Naive thymus-derived CD4-positive, alpha-beta T cell (primary cell): ENCODE measurements around the gene MARCHF9. TPM values are rescaled to one million over a fixed set of nuclear protein-coding genes. Genes with fewer than 3 reads are reported as not detected.

Experiments
- ATAC-seq: fragments of 150-1000 bp; cut with Tn5 transposase; 2 replicates; pipeline ENCODE4 v1.10.0; 2021; ENCODE audit warnings: mild to moderate bottlenecking, moderate library complexity
- CTCF ChIA-PET: fragments of 350-600 bp; sonication (Branson Sonifier 250); formaldehyde crosslinking; loops from one replicate; lab custom pipeline; 2021; ENCODE audit warnings: antibody characterized with exemption; lab: Charles Lee
- POLR2A ChIA-PET: fragments of 350-600 bp; sonication (Branson Sonifier 250); formaldehyde crosslinking; loops from one replicate; lab custom pipeline; 2021; ENCODE audit warnings: antibody characterized with exemption, inconsistent platforms; lab: Charles Lee
- DNase-seq, 9 donors: peaks; one replicate each; pipeline versions ENCODE4 v3.0.0 to v3.0.0-alpha.2; 2020 to 2022; ENCODE audit warnings: mixed read lengths in 1 of 9
- H3K27ac ChIP-seq: one replicate; pipeline ENCODE4 v1.7.0; 2013; ENCODE audit warnings: mild to moderate bottlenecking, low read depth, low read length, moderate library complexity
- H3K27me3 ChIP-seq, 2 donors: one replicate each; pipeline ENCODE4 v1.7.0; 2013; ENCODE audit warnings: low read length in 2 of 2, mild to moderate bottlenecking in 2 of 2, moderate library complexity in 2 of 2; ENCODE audit not compliant: control insufficient read depth in 2 of 2, insufficient read depth in 2 of 2
- H3K36me3 ChIP-seq, 3 experiments: 1 replicate in 2 of 3; 2 replicates in 1 of 3; pipeline ENCODE4 v1.7.0; 2013; ENCODE audit warnings: low read length in 3 of 3, mild to moderate bottlenecking in 3 of 3, moderate library complexity in 1 of 3; ENCODE audit not compliant: insufficient read depth in 3 of 3, control insufficient read depth in 2 of 3
- H3K4me1 ChIP-seq, 2 donors: one replicate each; pipeline ENCODE4 v1.7.0; 2013; ENCODE audit warnings: low read length in 2 of 2, mild to moderate bottlenecking in 2 of 2, moderate library complexity in 1 of 2; ENCODE audit not compliant: control insufficient read depth in 2 of 2, insufficient read depth in 2 of 2
- H3K4me3 ChIP-seq: 2 replicates; pipeline ENCODE4 v1.7.0; 2013; ENCODE audit warnings: mild to moderate bottlenecking, low read length
- H3K9me3 ChIP-seq, 3 experiments: 1 replicate in 2 of 3; 2 replicates in 1 of 3; pipeline ENCODE4 v1.7.0; 2013; ENCODE audit warnings: low read length in 3 of 3; ENCODE audit not compliant: control insufficient read depth in 2 of 3
- H3K27ac Mint-ChIP-seq, 9 donors: one replicate each; pipeline ENCODE4 v1.8.0; 2020 to 2022; ENCODE audit warnings: mixed read lengths in 9 of 9, mild to moderate bottlenecking in 8 of 9, moderate library complexity in 5 of 9, inconsistent platforms in 2 of 9
- H3K27me3 Mint-ChIP-seq, 5 donors: one replicate each; pipeline ENCODE4 v1.8.0; 2021 to 2022; ENCODE audit warnings: mixed read lengths in 5 of 5, mild to moderate bottlenecking in 1 of 5
- H3K36me3 Mint-ChIP-seq, 5 donors: one replicate each; pipeline ENCODE4 v1.8.0; 2020 to 2022; ENCODE audit warnings: mixed read lengths in 5 of 5, mild to moderate bottlenecking in 3 of 5, inconsistent platforms in 1 of 5
- H3K4me1 Mint-ChIP-seq, 7 donors: one replicate each; pipeline ENCODE4 v1.8.0; 2020 to 2022; ENCODE audit warnings: mixed read lengths in 7 of 7, mild to moderate bottlenecking in 3 of 7, inconsistent platforms in 1 of 7
- H3K4me3 Mint-ChIP-seq, 10 donors: one replicate each; pipeline ENCODE4 v1.8.0; 2020 to 2022; ENCODE audit warnings: mild to moderate bottlenecking in 10 of 10, mixed read lengths in 10 of 10, moderate library complexity in 6 of 10, inconsistent platforms in 2 of 10
- H3K9me3 Mint-ChIP-seq, 11 donors: one replicate each; pipeline ENCODE4 v1.8.0; 2020 to 2022; ENCODE audit warnings: mixed read lengths in 11 of 11, mild to moderate bottlenecking in 4 of 11, inconsistent platforms in 1 of 11, moderate library complexity in 1 of 11
- intact Hi-C, 2 donors: fragments of 100-400 bp; cut with micrococcal nuclease; formaldehyde crosslinking; loops; one replicate each; pipeline ENCODE4 v1.15.1; 2023
- microRNA-seq: library from miRNA; unstranded; fragments of <30 nt; microRNA quantifications from one replicate; pipeline ENCODE4 v1.2.0, GENCODE V29; 2022; ENCODE audit warnings: borderline microRNAs expressed
- polyA plus RNA-seq, 2 donors: library from polyadenylated mRNA; unstranded; fragments of 300-500 nt; fragmentation: Illumina TruSeq; gene quantifications; one replicate each; pipeline ENCODE4 v1.2.3, GENCODE V29; 2021
- total RNA-seq, 6 experiments: library from RNA in 5 of 6; stranded (reverse) in 5 of 6; gene quantifications; 1 replicate in 5 of 6; 2 replicates in 1 of 6; pipeline ENCODE4 v1.2.3 and lab custom pipeline; 2021 to 2026

Gene MARCHF9
- total and polyA plus RNA-seq, 7 experiments from 2014 or later: 3.2 to 61.7 (median 40.5) TPM

DNA sequence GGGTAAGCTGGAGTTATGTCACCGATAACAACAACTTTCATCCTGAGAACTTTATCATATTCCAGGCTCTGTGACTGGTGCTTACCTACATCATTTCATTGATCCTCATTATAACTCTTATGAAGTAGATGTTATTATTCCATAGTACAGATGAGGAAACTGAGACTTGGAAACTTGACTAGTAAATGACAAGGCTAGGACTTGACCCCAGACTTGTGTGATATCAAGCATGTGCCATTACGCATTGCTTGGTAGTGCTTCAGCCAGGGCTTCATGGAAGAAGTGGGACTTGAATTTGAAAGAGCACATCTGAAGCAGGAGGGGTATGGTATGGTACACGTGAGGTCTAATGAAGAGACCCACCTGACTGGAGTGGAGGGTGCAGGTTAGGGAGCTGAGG, 51.8 kb downstream of the MARCHF9 start:
- ChIA-PET CTCF (interaction anchor here (0.8 to 1.4 kb wide), 3 partner anchors 37 to 125 kb away, joined by 3 to 4 read pairs (median 4); no protein-coding TSS in a partner anchor), POLR2A (no interaction called here)
- ATAC-seq (no peak), DNase-seq (no peak)
- H3K36me3 ChIP-seq: peaks cover 0 to 51% (median 0%) of the 10 kb centered on the region in 3 experiments
- no peak overlapping the region for H3K4me3 ChIP-seq
- intact Hi-C loops: no loop called here
- H3K27me3 Mint-ChIP-seq: no peaks in the 10 kb centered on the region
- no peak overlapping the region for H3K4me3 Mint-ChIP-seq
- no peak overlapping the region for H3K27ac ChIP-seq
- H3K27ac Mint-ChIP-seq: peak overlapping the region in 1 of 9 donors; percentile 41
- H3K9me3 ChIP-seq: no peaks in the 10 kb centered on the region
- no peaks in the 10 kb centered on the region for H3K27me3 ChIP-seq
- H3K36me3 Mint-ChIP-seq: peaks cover 0 to 44% (median 6%) of the 10 kb centered on the region in 5 donors
- H3K9me3 Mint-ChIP-seq: no peaks in the 10 kb centered on the region
- no peaks in the 10 kb centered on the region for H3K4me1 ChIP-seq
- H3K4me1 Mint-ChIP-seq: peaks cover 0 to 3% (median 0%) of the 10 kb centered on the region in 7 donors

DNA sequence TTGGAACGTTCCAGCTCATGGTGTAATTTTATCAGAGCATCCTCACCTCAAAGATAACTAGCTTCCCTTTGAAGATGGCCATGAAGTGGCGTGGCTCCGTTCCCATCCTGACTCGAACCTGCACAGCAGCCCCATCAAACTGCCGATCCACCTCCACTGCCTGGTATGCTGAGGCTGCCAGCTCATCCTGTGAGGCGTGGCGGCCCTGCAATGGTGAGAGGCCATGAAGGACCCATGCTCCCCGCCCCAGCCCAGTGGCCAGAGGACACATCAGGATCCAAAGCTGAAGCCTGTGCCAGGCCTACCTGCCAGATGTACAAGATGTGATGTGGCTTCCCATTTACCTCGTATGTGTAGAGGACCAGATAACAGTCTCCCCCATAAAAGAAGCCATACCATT, 52.4 kb downstream of the MARCHF9 start:
- Histone ChIP-seq H3K4me3 (no peak overlapping the region), H3K36me3 (peaks cover 0 to 46% (median 0%) of the 10 kb centered on the region in 3 experiments), H3K27me3 (no peaks in the 10 kb centered on the region), H3K4me1 (no peaks in the 10 kb centered on the region), H3K9me3 (no peaks in the 10 kb centered on the region), H3K27ac (no peak overlapping the region)
- H3K4me3 Mint-ChIP-seq: no peak overlapping the region
- intact Hi-C loops: no loop called here
- H3K27ac Mint-ChIP-seq: no peak overlapping the region
- CTCF ChIA-PET: interaction anchor here (0.7 to 1.1 kb wide), 3 partner anchors 37 to 125 kb away, joined by 3 to 4 read pairs (median 3); no protein-coding TSS in a partner anchor
- H3K9me3 Mint-ChIP-seq: no peaks in the 10 kb centered on the region
- peaks cover 0 to 44% (median 6%) of the 10 kb centered on the region in 5 donors for H3K36me3 Mint-ChIP-seq
- H3K27me3 Mint-ChIP-seq: no peaks in the 10 kb centered on the region
- DNase-seq (no peak), ATAC-seq (no peak)
- POLR2A ChIA-PET: no interaction called here
- H3K4me1 Mint-ChIP-seq: peaks cover 0 to 4% (median 0%) of the 10 kb centered on the region in 7 donors

DNA sequence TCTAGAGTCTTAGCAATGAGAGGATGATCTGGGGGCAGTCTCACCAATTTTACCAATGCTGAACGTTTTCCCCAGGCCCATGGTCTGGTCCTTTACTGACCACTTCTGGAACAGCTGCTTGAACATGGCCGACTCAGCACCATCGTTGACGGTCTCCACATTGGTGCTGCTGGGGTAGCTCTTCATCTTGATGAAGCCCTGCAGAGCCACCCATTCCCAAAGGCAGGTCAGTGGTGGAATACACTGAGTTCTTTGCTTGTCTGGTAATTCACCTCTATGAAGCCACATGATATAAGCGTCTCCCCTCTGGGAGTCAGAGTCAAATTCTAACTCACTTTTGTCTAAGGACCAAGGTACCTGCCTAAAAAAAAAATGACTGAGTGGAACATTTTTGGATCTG, 53.4 kb downstream of the MARCHF9 start:
- CTCF ChIA-PET: interaction anchor here (0.7 to 1.1 kb wide), 2 partner anchors 27 to 90 kb away, joined by 3 to 5 read pairs; no protein-coding TSS in a partner anchor
- POLR2A ChIA-PET: interaction anchor here (0.9 kb wide), 1 partner anchor 91 kb away, joined by 3 read pairs; no protein-coding TSS in a partner anchor

DNA sequence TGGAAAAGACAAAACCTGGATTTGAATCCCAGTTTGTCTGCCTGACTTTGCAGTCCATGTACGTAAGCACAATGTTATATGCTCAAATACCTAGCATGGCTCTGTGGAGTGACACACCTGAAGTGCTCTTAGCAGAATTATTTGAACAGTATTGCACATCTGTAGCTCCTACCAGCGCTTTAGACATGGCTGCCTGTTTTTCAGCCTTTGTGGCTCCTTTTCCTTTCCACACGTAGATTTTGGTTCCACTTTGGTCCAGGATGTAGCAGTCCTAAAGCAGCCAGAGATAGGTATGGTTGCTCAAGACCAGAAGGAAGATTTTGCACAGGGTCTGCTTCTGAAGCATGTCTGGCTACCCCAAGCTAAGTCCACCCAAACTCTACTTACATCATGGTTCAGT, 54.5 kb downstream of the MARCHF9 start:
- ChIA-PET CTCF (interaction anchor here (1.1 kb wide), 1 partner anchor 89 kb away, joined by 3 read pairs; no protein-coding TSS in a partner anchor), POLR2A (interaction anchor here (0.9 to 1.2 kb wide), 2 partner anchors 9 to 90 kb away, joined by 3 read pairs; partner anchors contain the start of gene AVIL)
- no peaks in the 10 kb centered on the region for H3K4me1 ChIP-seq
- peaks cover 0 to 40% (median 0%) of the 10 kb centered on the region in 3 experiments for H3K36me3 ChIP-seq
- no peak overlapping the region for H3K4me3 Mint-ChIP-seq
- intact Hi-C loops: no loop called here
- no peaks in the 10 kb centered on the region for H3K9me3 Mint-ChIP-seq
- no peak for ATAC-seq
- peaks cover 0 to 6% (median 0%) of the 10 kb centered on the region in 7 donors for H3K4me1 Mint-ChIP-seq
- no peak for DNase-seq
- no peak overlapping the region for H3K27ac ChIP-seq
- peaks cover 0 to 35% (median 0%) of the 10 kb centered on the region in 5 donors for H3K36me3 Mint-ChIP-seq
- H3K4me3 ChIP-seq: no peak overlapping the region
- no peaks in the 10 kb centered on the region for H3K9me3 ChIP-seq
- H3K27me3 Mint-ChIP-seq: no peaks in the 10 kb centered on the region
- no peak overlapping the region for H3K27ac Mint-ChIP-seq
- H3K27me3 ChIP-seq: no peaks in the 10 kb centered on the region

More for the DNA sequence above, 53.4 kb downstream of the MARCHF9 start:
- DNase-seq (no peak), ATAC-seq (no peak)
- Histone ChIP-seq H3K36me3 (peaks cover 0 to 40% (median 0%) of the 10 kb centered on the region in 3 experiments), H3K9me3 (no peaks in the 10 kb centered on the region), H3K4me1 (no peaks in the 10 kb centered on the region), H3K27ac (no peak overlapping the region), H3K27me3 (no peaks in the 10 kb centered on the region), H3K4me3 (no peak overlapping the region)
- H3K36me3 Mint-ChIP-seq: peaks cover 0 to 40% (median 3%) of the 10 kb centered on the region in 5 donors
- no peak overlapping the region for H3K4me3 Mint-ChIP-seq
- no peaks in the 10 kb centered on the region for H3K27me3 Mint-ChIP-seq
- H3K4me1 Mint-ChIP-seq: peaks cover 0 to 4% (median 0%) of the 10 kb centered on the region in 7 donors
- H3K9me3 Mint-ChIP-seq: no peaks in the 10 kb centered on the region
- H3K27ac Mint-ChIP-seq: no peak overlapping the region
- intact Hi-C loops: no loop called here

Small RNAs within 50 kb of the gene (microRNA-seq; reads per million reads assigned to microRNA genes)
- gene MIR6759: not detected

Other genes with a start within 250 kb of the MARCHF9 start
- gene DDIT3, start 234.6 kb upstream of the MARCHF9 start, total RNA-seq: 100 to 1,000 TPM in 1 of 5 experiments, 10 to 100 TPM in 4; 19.6 to 124 (median 51.6) TPM
- 10 to 100 TPM; 15.9 to 23.1 TPM for gene DDIT3, start 234.6 kb upstream of the MARCHF9 start, polyA plus RNA-seq
- gene MBD6, start 232.3 kb upstream of the MARCHF9 start, total RNA-seq: 100 to 1,000 TPM in 4 of 5 experiments, 10 to 100 TPM in 1; 85.2 to 127 (median 120) TPM
- 1 to 10 TPM in 1 of 2 donors, under 1 TPM in 1; 0.50 to 1.0 TPM for gene MBD6, start 232.3 kb upstream of the MARCHF9 start, polyA plus RNA-seq
- 10 to 100 TPM; 52.1 to 78.8 (median 63.0) TPM for gene DCTN2, start 207.9 kb upstream of the MARCHF9 start, total RNA-seq
- gene DCTN2, start 207.9 kb upstream of the MARCHF9 start, polyA plus RNA-seq: 10 to 100 TPM; 53.9 to 78.8 TPM
- 1 to 10 TPM in 4 of 5 experiments, under 1 TPM in 1; 0.95 to 1.7 (median 1.0) TPM for gene KIF5A, start 205.1 kb upstream of the MARCHF9 start, total RNA-seq
- under 1 TPM; 0.06 to 0.09 TPM for gene KIF5A, start 205.1 kb upstream of the MARCHF9 start, polyA plus RNA-seq
- 10 to 100 TPM; 20.1 to 29.7 (median 21.9) TPM for gene PIP4K2C, start 163.9 kb upstream of the MARCHF9 start, total RNA-seq
- gene PIP4K2C, start 163.9 kb upstream of the MARCHF9 start, polyA plus RNA-seq: 10 to 100 TPM; 18.5 to 29.7 TPM
- gene DTX3, start 150.3 kb upstream of the MARCHF9 start, total RNA-seq: 10 to 100 TPM; 25.1 to 42.5 (median 35.6) TPM
- gene DTX3, start 150.3 kb upstream of the MARCHF9 start, polyA plus RNA-seq: 1 to 10 TPM; 5.3 to 6.7 TPM
- gene ARHGEF25, start 143.7 kb upstream of the MARCHF9 start, total RNA-seq: 1 to 10 TPM in 1 of 5 experiments, under 1 TPM in 4; 0.29 to 1.2 (median 0.84) TPM
- gene ARHGEF25, start 143.7 kb upstream of the MARCHF9 start, polyA plus RNA-seq: not detected
- gene B4GALNT1, start 121.9 kb upstream of the MARCHF9 start, total RNA-seq: 1 to 10 TPM in 1 of 5 experiments, not detected in 4; 1.4 TPM
- gene B4GALNT1, start 121.9 kb upstream of the MARCHF9 start, polyA plus RNA-seq: not detected
- gene OS9, start 61.0 kb upstream of the MARCHF9 start, total RNA-seq: 100 to 1,000 TPM; 139 to 175 (median 171) TPM
- 10 to 100 TPM; 59.5 to 70.6 TPM for gene OS9, start 61.0 kb upstream of the MARCHF9 start, polyA plus RNA-seq
- 10 to 100 TPM; 33.9 to 66.7 (median 60.4) TPM for gene AGAP2, start 16.4 kb upstream of the MARCHF9 start, total RNA-seq
- 1 to 10 TPM; 3.0 to 6.0 TPM for gene AGAP2, start 16.4 kb upstream of the MARCHF9 start, polyA plus RNA-seq
- gene TSPAN31, start 10.1 kb upstream of the MARCHF9 start, total RNA-seq: 10 to 100 TPM; 12.3 to 23.9 (median 20.3) TPM
- 10 to 100 TPM; 50.1 to 50.5 TPM for gene TSPAN31, start 10.1 kb upstream of the MARCHF9 start, polyA plus RNA-seq
- 100 to 1,000 TPM in 1 of 5 experiments, 10 to 100 TPM in 4; 23.8 to 108 (median 42.9) TPM for gene CDK4, start 2.8 kb upstream of the MARCHF9 start, total RNA-seq
- gene CDK4, start 2.8 kb upstream of the MARCHF9 start, polyA plus RNA-seq: 100 to 1,000 TPM in 1 of 2 donors, 10 to 100 TPM in 1; 77.6 to 105 TPM
- gene CYP27B1, start 12.0 kb downstream of the MARCHF9 start, total RNA-seq: 1 to 10 TPM in 4 of 5 experiments, under 1 TPM in 1; 0.97 to 2.6 (median 1.7) TPM
- gene CYP27B1, start 12.0 kb downstream of the MARCHF9 start, polyA plus RNA-seq: under 1 TPM in 1 of 2 donors, not detected in 1; 0.20 TPM
- 10 to 100 TPM; 11.8 to 30.9 (median 16.0) TPM for gene METTL1, start 17.0 kb downstream of the MARCHF9 start, total RNA-seq
- gene METTL1, start 17.0 kb downstream of the MARCHF9 start, polyA plus RNA-seq: 10 to 100 TPM; 13.1 to 20.5 TPM
- 1 to 10 TPM; 1.4 to 5.0 (median 2.1) TPM for gene EEF1AKMT3, start 17.5 kb downstream of the MARCHF9 start, total RNA-seq
- 1 to 10 TPM; 3.0 to 3.2 TPM for gene EEF1AKMT3, start 17.5 kb downstream of the MARCHF9 start, polyA plus RNA-seq
- 10 to 100 TPM; 17.8 to 34.9 (median 22.3) TPM for gene TSFM, start 27.7 kb downstream of the MARCHF9 start, total RNA-seq
- gene TSFM, start 27.7 kb downstream of the MARCHF9 start, polyA plus RNA-seq: 10 to 100 TPM; 26.4 to 30.0 TPM
- gene AVIL, start 63.6 kb downstream of the MARCHF9 start, total RNA-seq: 10 to 100 TPM in 2 of 5 experiments, 1 to 10 TPM in 3; 1.7 to 20.3 (median 8.2) TPM
- gene AVIL, start 63.6 kb downstream of the MARCHF9 start, polyA plus RNA-seq: under 1 TPM; 0.17 to 0.32 TPM
- 100 to 1,000 TPM; 124 to 295 (median 145) TPM for gene CTDSP2, start 91.6 kb downstream of the MARCHF9 start, total RNA-seq
- gene CTDSP2, start 91.6 kb downstream of the MARCHF9 start, polyA plus RNA-seq: 100 to 1,000 TPM in 1 of 2 donors, 10 to 100 TPM in 1; 86.9 to 110 TPM
- 10 to 100 TPM in 1 of 5 experiments, 1 to 10 TPM in 4; 7.2 to 12.3 (median 8.2) TPM for gene ATP23, start 186.5 kb downstream of the MARCHF9 start, total RNA-seq
- gene ATP23, start 186.5 kb downstream of the MARCHF9 start, polyA plus RNA-seq: 10 to 100 TPM; 30.1 to 31.1 TPM